CD4-positive, alpha-beta T cell (primary cell): Measurements from ENCODE around the gene GPR31. TPM values are rescaled to one million over a fixed set of nuclear protein-coding genes. Genes with fewer than 3 reads are reported as not detected.

Experiments used
- ATAC-seq: fragments of 200-7000 bp; cut with Tn5 transposase; one replicate; pipeline ENCODE4 v1.10.0; 2022; ENCODE audit warnings: mild to moderate bottlenecking; ENCODE audit not compliant: poor library complexity
- CTCF ChIA-PET: fragments of 350-600 bp; sonication (Branson Sonifier 250); formaldehyde crosslinking; loops from one replicate; lab custom pipeline; 2021; ENCODE audit warnings: antibody characterized with exemption, inconsistent platforms; lab: Charles Lee
- POLR2A ChIA-PET: fragments of 350-600 bp; sonication (Branson Sonifier 250); formaldehyde crosslinking; loops from one replicate; lab custom pipeline; 2021; ENCODE audit warnings: antibody characterized with exemption, inconsistent platforms; lab: Charles Lee
- DNase-seq, 14 experiments: peaks; one replicate each; pipeline ENCODE4 v3.0.0-alpha.2; 2013 to 2020; ENCODE audit warnings: mixed read lengths in 2 of 14
- H3K27ac ChIP-seq, 2 donors: one replicate each; pipeline versions ENCODE4 v1.5.1 to v1.7.0; 2013; ENCODE audit warnings: low read length in 2 of 2, low read depth in 1 of 2, mild to moderate bottlenecking in 1 of 2
- H3K27me3 ChIP-seq, 2 experiments: 1 replicate in 1 of 2; 2 replicates in 1 of 2; pipeline versions ENCODE4 v1.6.1 to v1.7.0; 2013; ENCODE audit warnings: low read length in 2 of 2, control low read depth in 1 of 2, mild to moderate bottlenecking in 1 of 2, moderate library complexity in 1 of 2; ENCODE audit not compliant: insufficient read depth in 2 of 2, control insufficient read depth in 1 of 2
- H3K36me3 ChIP-seq: one replicate; pipeline ENCODE4 v1.6.1; 2013; ENCODE audit warnings: low read length, control low read depth; ENCODE audit not compliant: insufficient read depth
- H3K4me1 ChIP-seq: one replicate; pipeline ENCODE4 v1.6.1; 2013; ENCODE audit warnings: low read length, control low read depth; ENCODE audit not compliant: insufficient read depth
- H3K4me3 ChIP-seq: one replicate; pipeline ENCODE4 v1.5.1; 2013; ENCODE audit warnings: mild to moderate bottlenecking, low read length, moderate library complexity
- H3K9me3 ChIP-seq, 2 experiments: 1 replicate in 1 of 2; 2 replicates in 1 of 2; pipeline versions ENCODE4 v1.6.1 to v1.7.0; 2013; ENCODE audit warnings: low read length in 2 of 2, mild to moderate bottlenecking in 2 of 2, control low read depth in 1 of 2, moderate library complexity in 1 of 2; ENCODE audit not compliant: control insufficient read depth in 1 of 2, insufficient read depth in 1 of 2
- H3K27ac Mint-ChIP-seq: one replicate; pipeline ENCODE4 v1.8.0; 2020; ENCODE audit warnings: mixed read lengths
- H3K27me3 Mint-ChIP-seq: one replicate; pipeline ENCODE4 v1.8.0; 2021; ENCODE audit warnings: mixed read lengths
- H3K36me3 Mint-ChIP-seq: one replicate; pipeline ENCODE4 v1.8.0; 2021; ENCODE audit warnings: low read depth, mixed read lengths
- H3K4me1 Mint-ChIP-seq: one replicate; pipeline ENCODE4 v1.8.0; 2021; ENCODE audit warnings: low read depth, mixed read lengths
- H3K4me3 Mint-ChIP-seq: one replicate; pipeline ENCODE4 v1.8.0; 2020; ENCODE audit warnings: mild to moderate bottlenecking, mixed read lengths
- H3K9me3 Mint-ChIP-seq: one replicate; pipeline ENCODE4 v1.8.0; 2020; ENCODE audit warnings: mixed read lengths
- CTCF ChIP-seq: fragments of 200-600 bp; IDR thresholded peaks from one replicate; pipeline ENCODE4 v1.8.0; 2022; ENCODE audit warnings: antibody characterized with exemption, mild to moderate bottlenecking
- intact Hi-C, 2 experiments: fragments of 100-400 bp; cut with DNase I in 1 of 2; cut with micrococcal nuclease in 1 of 2; formaldehyde crosslinking; loops; one replicate each; pipeline versions ENCODE4 v1.15.1 to v1.9.0; 2023 to 2025; cut with DNase I, micrococcal nuclease
- total RNA-seq, 174 experiments: library from RNA in 2 of 174; stranded (reverse) in 2 of 174; gene quantifications; one replicate each; pipeline ENCODE4 v1.2.3 and lab custom pipeline; 2021 to 2026

The GPR31 gene
- total RNA-seq, 2 experiments from 2014 or later, result not detected

- Mint-ChIP-seq H3K4me1 (peaks cover 31% of the 10 kb centered on the region), H3K36me3 (no peaks in the 10 kb centered on the region), H3K27ac (peak overlapping the region; percentile 46), H3K27me3 (no peaks in the 10 kb centered on the region), H3K4me3 (no peak overlapping the region), H3K9me3 (no peaks in the 10 kb centered on the region)
- H3K4me3 ChIP-seq, result no peak overlapping the region
- ATAC-seq (no peak), DNase-seq (no peak)
- H3K9me3 ChIP-seq, result peaks cover 0 to 4% of the 10 kb centered on the region in 2 experiments
- ChIA-PET POLR2A (interaction anchor here (1.2 to 1.4 kb wide), 2 partner anchors 35 to 82 kb away, joined by 3 read pairs; no protein-coding TSS in a partner anchor), CTCF (interaction anchor here (1.3 to 1.8 kb wide), 2 partner anchors 10 kb away, joined by 3 to 5 read pairs; no protein-coding TSS in a partner anchor)
- peaks cover 33% of the 10 kb centered on the region for H3K36me3 ChIP-seq
- TF ChIP-seq CTCF, result no peak
- peaks cover 58% of the 10 kb centered on the region for H3K4me1 ChIP-seq
- peak overlapping the region in 1 of 2 donors; percentile 9 for H3K27ac ChIP-seq
- intact Hi-C loops, result loop anchor here in 1 of 2 experiments (5.0 kb wide), 1 partner anchor 37 kb away; no protein-coding TSS in a partner anchor
- H3K27me3 ChIP-seq, result no peaks in the 10 kb centered on the region
Measured at GRCh38 chr6:167129562-167129961, 28.2 kb downstream of the GPR31 start.

- ChIA-PET POLR2A (interaction anchor here (0.7 to 1.4 kb wide), 3 partner anchors 35 to 183 kb away, joined by 3 read pairs; no protein-coding TSS in a partner anchor), CTCF (interaction anchor here (1.3 kb wide), 1 partner anchor 10 kb away, joined by 3 read pairs; no protein-coding TSS in a partner anchor)
- peaks cover 0 to 4% of the 10 kb centered on the region in 2 experiments for H3K9me3 ChIP-seq
- peak overlapping the region in 1 of 2 donors; percentile 9 for H3K27ac ChIP-seq
- peaks cover 31% of the 10 kb centered on the region for H3K4me1 Mint-ChIP-seq
- ATAC-seq (no peak), DNase-seq (no peak)
- no peaks in the 10 kb centered on the region for H3K27me3 ChIP-seq
- peaks cover 35% of the 10 kb centered on the region for H3K36me3 ChIP-seq
- no peaks in the 10 kb centered on the region for H3K9me3 Mint-ChIP-seq
- H3K36me3 Mint-ChIP-seq, result no peaks in the 10 kb centered on the region
- no peaks in the 10 kb centered on the region for H3K27me3 Mint-ChIP-seq
- H3K27ac Mint-ChIP-seq, result peak overlapping the region; percentile 46
- H3K4me3 Mint-ChIP-seq, result no peak overlapping the region
- TF ChIP-seq CTCF, result no peak
- intact Hi-C loops, result loop anchor here in 1 of 2 experiments (5.0 kb wide), 1 partner anchor 37 kb away; no protein-coding TSS in a partner anchor
- peaks cover 58% of the 10 kb centered on the region for H3K4me1 ChIP-seq
- no peak overlapping the region for H3K4me3 ChIP-seq
Measured at GRCh38 chr6:167129159-167129558, 28.6 kb downstream of the GPR31 start.

- Histone ChIP-seq H3K27me3 (no peaks in the 10 kb centered on the region), H3K36me3 (peaks cover 35% of the 10 kb centered on the region), H3K4me1 (peaks cover 68% of the 10 kb centered on the region), H3K4me3 (no peak overlapping the region), H3K9me3 (peaks cover 0 to 4% of the 10 kb centered on the region in 2 experiments), H3K27ac (no peak overlapping the region)
- H3K9me3 Mint-ChIP-seq, result no peaks in the 10 kb centered on the region
- intact Hi-C loops, result loop anchor here in 1 of 2 experiments (5.0 kb wide), 1 partner anchor 36 kb away; no protein-coding TSS in a partner anchor
- CTCF ChIA-PET, result no interaction called here
- no peaks in the 10 kb centered on the region for H3K27me3 Mint-ChIP-seq
- POLR2A ChIA-PET, result no interaction called here
- ATAC-seq (no peak), DNase-seq (no peak)
- peaks cover 38% of the 10 kb centered on the region for H3K4me1 Mint-ChIP-seq
- TF ChIP-seq CTCF, result no peak
- H3K36me3 Mint-ChIP-seq, result no peaks in the 10 kb centered on the region
- no peak overlapping the region for H3K4me3 Mint-ChIP-seq
- no peak overlapping the region for H3K27ac Mint-ChIP-seq
Measured at GRCh38 chr6:167127785-167128531, 29.8 kb downstream of the GPR31 start.
